DOHH2 (cell line): ENCODE data around the gene KCNQ1OT1.

ENCODE experiments used
- H3F3A ChIP-seq: fragments of 200-600 bp; sonication (generic), shearing (Covaris generic); 2 replicates; pipeline ENCODE4 v1.6.0; 2016; ENCODE audit warnings: antibody characterized with exemption, mild to moderate bottlenecking; ENCODE audit not compliant: control insufficient read depth, insufficient read depth
- H3K27ac ChIP-seq: fragments of 200-600 bp; sonication (generic); 2 replicates; pipeline ENCODE4 v1.5.1; 2014; ENCODE audit warnings: low read depth, mild to moderate bottlenecking, low read length, moderate library complexity
- H3K27me3 ChIP-seq: fragments of 200-600 bp; sonication (generic); 2 replicates; pipeline ENCODE4 v1.6.1; 2014; ENCODE audit warnings: mild to moderate bottlenecking, low read length, mixed read lengths; ENCODE audit not compliant: control insufficient read depth
- H3K36me3 ChIP-seq: fragments of 200-600 bp; sonication (generic); 2 replicates; pipeline ENCODE4 v1.6.1; 2014; ENCODE audit warnings: mild to moderate bottlenecking, low read length, moderate library complexity, mixed read lengths; ENCODE audit not compliant: control insufficient read depth
- H3K4me1 ChIP-seq: fragments of 200-600 bp; sonication (generic); 2 replicates; pipeline ENCODE4 v1.6.1; 2014; ENCODE audit warnings: mild to moderate bottlenecking, low read length, mixed read lengths; ENCODE audit not compliant: control insufficient read depth
- H3K4me2 ChIP-seq: fragments of 200-600 bp; sonication (generic); 2 replicates; pipeline ENCODE4 v1.6.0; 2014; ENCODE audit warnings: mild to moderate bottlenecking, low read length, moderate library complexity
- H3K4me3 ChIP-seq: fragments of 200-600 bp; sonication (generic); 2 replicates; pipeline ENCODE4 v1.5.1; 2014; ENCODE audit warnings: mild to moderate bottlenecking, low read length, mixed read lengths
- H3K79me2 ChIP-seq: fragments of 200-600 bp; sonication (generic); 2 replicates; pipeline ENCODE4 v1.6.1; 2014; ENCODE audit warnings: mild to moderate bottlenecking, low read length, mixed read lengths; ENCODE audit not compliant: control insufficient read depth
- H3K9me2 ChIP-seq: fragments of 200-600 bp; sonication (generic); replicated peaks from 2 replicates; pipeline ENCODE4 v1.6.1; 2014; ENCODE audit warnings: mild to moderate bottlenecking, low read length, mixed read lengths; ENCODE audit not compliant: control insufficient read depth
- H3K9me3 ChIP-seq: fragments of 200-600 bp; sonication (generic); 2 replicates; pipeline ENCODE4 v1.6.1; 2014; ENCODE audit warnings: antibody characterized with exemption, low read length, mixed read lengths; ENCODE audit not compliant: control insufficient read depth, insufficient read depth
- H4K20me1 ChIP-seq: fragments of 200-600 bp; sonication (generic); 2 replicates; pipeline ENCODE4 v1.6.0; 2014; ENCODE audit warnings: low read depth, mild to moderate bottlenecking, antibody characterized with exemption, low read length, moderate library complexity; ENCODE audit not compliant: control insufficient read depth, insufficient read depth
- EZH2phosphoT487 ChIP-seq: fragments of 200-600 bp; sonication (generic); IDR thresholded peaks from 2 replicates; pipeline ENCODE4 v1.6.1; 2017; ENCODE audit warnings: borderline replicate concordance, mild to moderate bottlenecking, antibody characterized with exemption, low read length, moderate library complexity, mixed read lengths
- TF ChIP-seq, protein P1 (sequence below): fragments of 200-600 bp; sonication (generic); IDR thresholded peaks from one replicate; pipeline ENCODE4 v1.5.1; 2014; ENCODE audit warnings: antibody characterized with exemption, mild to moderate bottlenecking, low read depth, low read length; ENCODE audit not compliant: poor library complexity, severe bottlenecking

KCNQ1OT1 gene

DNA sequence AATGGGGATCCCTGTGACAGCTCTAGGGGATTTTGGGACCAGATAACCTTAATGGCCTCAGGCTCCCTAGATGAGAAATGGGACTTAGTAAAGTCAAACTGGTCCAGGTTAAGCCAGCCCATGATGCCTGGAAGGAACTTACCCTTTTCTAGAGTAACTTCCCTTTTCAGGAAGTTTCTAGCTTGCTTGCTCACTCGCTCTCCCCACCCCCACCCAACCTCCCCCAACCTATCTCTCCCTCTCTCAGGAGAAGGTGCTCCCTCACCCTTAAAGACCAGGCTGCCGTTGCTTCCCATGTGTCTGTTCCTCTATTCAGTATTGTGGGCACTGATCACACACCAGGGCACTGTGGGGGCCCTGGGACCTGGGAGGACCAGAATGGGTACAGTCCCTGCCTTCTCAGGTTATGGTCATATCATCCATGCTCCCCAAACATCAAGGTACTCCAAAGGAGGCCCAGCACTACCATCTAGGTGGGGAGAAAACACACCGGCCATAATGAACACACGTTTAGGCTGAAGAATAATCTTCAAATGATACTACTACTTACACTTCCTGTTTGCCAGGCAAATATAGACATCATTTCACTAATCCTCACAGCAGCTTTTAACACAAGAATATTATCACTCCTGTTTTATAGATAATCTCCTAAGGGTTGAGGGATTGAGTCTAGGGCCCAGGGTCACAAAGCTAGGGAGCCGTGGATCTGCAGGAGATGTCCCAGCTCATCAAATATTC, 18.2 kb downstream of the KCNQ1OT1 start:
- Histone ChIP-seq H3K27ac (no peak overlapping the region), H3K79me2 (peaks cover 11% of the 10 kb centered on the region), H3K4me2 (peak overlapping the region; percentile 53), H3K4me1 (peaks cover 28% of the 10 kb centered on the region), H3K27me3 (no peaks in the 10 kb centered on the region), H3K9me2 (no peaks in the 10 kb centered on the region), H3K9me3 (no peaks in the 10 kb centered on the region), H4K20me1 (0 out of 2 replicates have a peak, but pooled peaks cover 3% of the 10 kb centered on the region), H3F3A (no peaks in the 10 kb centered on the region), H3K36me3 (no peaks in the 10 kb centered on the region), H3K4me3 (peak overlapping the region; percentile 16)
- TF ChIP-seq, protein P1, sequence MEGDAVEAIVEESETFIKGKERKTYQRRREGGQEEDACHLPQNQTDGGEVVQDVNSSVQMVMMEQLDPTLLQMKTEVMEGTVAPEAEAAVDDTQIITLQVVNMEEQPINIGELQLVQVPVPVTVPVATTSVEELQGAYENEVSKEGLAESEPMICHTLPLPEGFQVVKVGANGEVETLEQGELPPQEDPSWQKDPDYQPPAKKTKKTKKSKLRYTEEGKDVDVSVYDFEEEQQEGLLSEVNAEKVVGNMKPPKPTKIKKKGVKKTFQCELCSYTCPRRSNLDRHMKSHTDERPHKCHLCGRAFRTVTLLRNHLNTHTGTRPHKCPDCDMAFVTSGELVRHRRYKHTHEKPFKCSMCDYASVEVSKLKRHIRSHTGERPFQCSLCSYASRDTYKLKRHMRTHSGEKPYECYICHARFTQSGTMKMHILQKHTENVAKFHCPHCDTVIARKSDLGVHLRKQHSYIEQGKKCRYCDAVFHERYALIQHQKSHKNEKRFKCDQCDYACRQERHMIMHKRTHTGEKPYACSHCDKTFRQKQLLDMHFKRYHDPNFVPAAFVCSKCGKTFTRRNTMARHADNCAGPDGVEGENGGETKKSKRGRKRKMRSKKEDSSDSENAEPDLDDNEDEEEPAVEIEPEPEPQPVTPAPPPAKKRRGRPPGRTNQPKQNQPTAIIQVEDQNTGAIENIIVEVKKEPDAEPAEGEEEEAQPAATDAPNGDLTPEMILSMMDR: no peak
- TF ChIP-seq EZH2phosphoT487: no peak

- Histone ChIP-seq H3K36me3 (no peaks in the 10 kb centered on the region), H3K4me2 (no peak overlapping the region), H3K9me3 (no peaks in the 10 kb centered on the region), H4K20me1 (0 out of 2 replicates have a peak, but pooled peaks cover 3% of the 10 kb centered on the region), H3K27ac (no peak overlapping the region), H3K27me3 (no peaks in the 10 kb centered on the region), H3K4me3 (no peak overlapping the region), H3K79me2 (peaks cover 7% of the 10 kb centered on the region; the same call in 1 of the 2 replicates), H3K9me2 (no peaks in the 10 kb centered on the region), H3F3A (no peaks in the 10 kb centered on the region), H3K4me1 (peaks cover 28% of the 10 kb centered on the region)
- no peak for TF ChIP-seq EZH2phosphoT487
- TF ChIP-seq, protein P1: no peak
These were observed 20.6 kb downstream of the KCNQ1OT1 start for GRCh38 chr11:2679011-2679676.

DNA sequence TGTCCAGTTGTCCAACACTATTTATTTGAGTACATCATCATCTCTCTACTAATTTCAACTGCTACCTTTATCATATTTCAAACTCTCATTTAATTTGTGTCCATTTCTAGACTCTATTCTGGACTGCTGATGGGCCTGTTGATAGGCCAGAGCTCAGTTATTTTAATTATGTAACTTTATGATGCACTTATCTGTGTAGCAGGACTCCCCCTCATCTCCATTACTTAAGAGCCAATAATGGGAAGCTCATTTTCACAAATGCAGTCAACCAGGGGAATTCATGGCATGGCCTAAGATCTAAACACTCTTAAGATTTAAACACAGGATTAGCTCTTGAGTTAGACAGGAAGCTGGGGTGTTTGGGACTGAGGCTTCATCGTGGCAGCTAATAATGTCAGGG, 21.4 kb downstream of the KCNQ1OT1 start:
- Histone ChIP-seq H3K4me1 (peaks cover 28% of the 10 kb centered on the region), H3K9me3 (no peaks in the 10 kb centered on the region), H4K20me1 (0 out of 2 replicates have a peak, but pooled peaks cover 3% of the 10 kb centered on the region), H3K27me3 (no peaks in the 10 kb centered on the region), H3K4me2 (no peak overlapping the region), H3K36me3 (no peaks in the 10 kb centered on the region), H3K4me3 (no peak overlapping the region), H3F3A (no peaks in the 10 kb centered on the region), H3K27ac (no peak overlapping the region), H3K9me2 (no peaks in the 10 kb centered on the region), H3K79me2 (peaks cover 7% of the 10 kb centered on the region; the same call in 1 of the 2 replicates)
- TF ChIP-seq, protein P1: no peak
